AG20443 (cell line): ENCODE measurements around the gene VGLL4.

Experiments used
- DNase-seq: peaks from one replicate; pipeline ENCODE4 v3.0.0; 2012; ENCODE audit warnings: low spot score, mixed read lengths

The VGLL4 gene

GRCh38 chr3:11565492-11565891 lies 78.2 kb downstream of the VGLL4 start:
- DNase-seq = no peak

- no peak for DNase-seq
Measured at GRCh38 chr3:11565072-11565471, 78.6 kb downstream of the VGLL4 start.

GRCh38 chr3:11564577-11565001 lies 79.1 kb downstream of the VGLL4 start:
- no peak for DNase-seq

DNA sequence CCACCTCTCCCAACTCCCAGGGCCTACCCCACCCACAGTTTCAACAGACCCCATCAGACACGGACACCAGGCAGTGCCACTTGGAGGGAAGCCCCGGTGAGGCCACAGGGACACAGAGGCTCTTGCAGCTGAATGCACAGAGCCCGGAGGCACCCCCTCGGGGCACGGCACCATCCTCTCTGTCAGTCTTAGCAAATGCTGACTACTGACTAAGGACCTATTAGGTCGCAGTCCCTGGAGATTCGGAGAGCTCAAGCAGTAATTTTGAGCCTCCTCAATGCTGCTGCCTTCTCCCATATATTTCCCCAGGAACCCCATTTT lies 79.9 kb downstream of the VGLL4 start:
- no peak for DNase-seq

DNA sequence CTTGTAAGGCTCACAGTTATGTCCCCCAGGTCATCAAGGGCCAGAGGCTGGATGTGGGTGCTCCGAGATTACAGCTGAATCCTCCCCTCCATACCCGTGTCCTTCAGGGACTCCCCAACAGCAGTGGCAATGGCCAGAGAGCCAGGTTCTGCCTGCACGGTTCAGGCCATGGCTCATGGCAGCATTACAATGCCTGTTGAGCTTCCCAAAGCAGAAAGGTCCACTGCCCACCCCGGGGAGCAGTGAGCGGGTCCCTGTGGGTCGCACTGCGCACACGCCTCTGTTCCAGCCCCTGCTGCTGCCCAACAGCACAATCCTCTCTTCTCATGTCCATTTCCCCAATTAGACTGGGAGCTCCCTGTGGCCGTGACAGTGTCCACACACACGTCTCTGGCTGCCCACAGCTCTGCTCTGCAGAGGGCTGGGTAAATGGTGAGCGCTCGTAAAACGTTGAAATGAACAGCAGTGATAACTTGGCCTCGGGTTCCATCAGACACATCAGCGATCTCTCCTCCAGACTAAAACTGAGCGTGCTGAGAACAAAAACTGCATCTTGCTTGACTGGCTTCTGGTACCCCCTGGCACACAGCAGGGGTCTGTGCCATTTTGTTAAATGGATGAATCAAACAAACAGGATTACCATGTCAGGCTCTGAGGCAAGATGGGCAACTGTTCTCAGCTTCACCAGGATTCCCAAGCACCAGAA lies 80.4 kb downstream of the VGLL4 start:
- no peak for DNase-seq

GRCh38 chr3:11562277-11562881 lies 81.3 kb downstream of the VGLL4 start:
- DNase-seq = no peak

GRCh38 chr3:11560746-11561145 lies 83.0 kb downstream of the VGLL4 start:
- no peak for DNase-seq

- no peak for DNase-seq
Measured at GRCh38 chr3:11559816-11560633, 83.7 kb downstream of the VGLL4 start.

DNA sequence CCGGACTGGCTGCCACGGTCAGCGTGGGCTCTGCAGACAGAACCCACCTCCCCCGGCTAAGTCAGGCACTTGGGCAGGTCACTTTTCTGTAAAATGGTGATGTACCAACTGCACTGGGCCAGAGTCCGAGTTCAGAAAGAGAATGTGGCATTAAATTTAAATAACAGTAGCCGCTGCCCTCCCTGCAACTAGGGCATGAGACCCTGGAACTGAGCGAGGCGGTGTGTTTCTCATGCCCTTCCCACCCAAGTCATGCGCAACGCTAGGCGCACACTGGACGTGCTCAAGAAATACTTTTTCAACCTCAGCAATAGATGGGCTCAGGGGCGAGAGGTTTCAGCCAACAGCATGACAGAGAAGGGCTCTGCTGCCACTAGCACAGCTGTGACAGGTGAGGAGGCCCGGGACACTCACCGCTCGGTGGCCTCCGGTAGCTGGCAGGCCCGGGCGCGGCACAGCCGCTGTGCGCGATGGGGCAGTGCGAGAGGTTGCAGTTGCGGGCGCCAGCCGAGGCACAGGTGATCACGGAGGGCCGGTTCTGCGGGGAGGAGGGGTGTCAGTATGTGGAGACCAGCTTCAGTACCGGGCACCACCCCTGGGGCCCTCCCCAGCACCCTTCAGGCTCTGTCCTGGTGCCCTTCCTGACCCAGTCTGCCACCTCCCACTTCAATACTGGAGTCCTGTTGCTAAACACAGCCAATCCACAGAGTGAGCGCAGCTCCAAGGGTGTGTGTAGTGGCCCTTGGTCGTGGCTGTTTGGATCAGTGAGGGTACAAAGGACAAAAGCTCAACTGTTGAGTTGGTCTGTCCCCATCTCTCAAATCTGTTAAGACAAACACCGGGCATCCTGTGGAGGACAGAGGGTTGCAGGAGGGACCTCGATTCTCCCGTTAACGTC lies 84.5 kb downstream of the VGLL4 start:
- DNase-seq = no peak

- DNase-seq = no peak
Measured at GRCh38 chr3:11558411-11558903, 85.3 kb downstream of the VGLL4 start.

DNA sequence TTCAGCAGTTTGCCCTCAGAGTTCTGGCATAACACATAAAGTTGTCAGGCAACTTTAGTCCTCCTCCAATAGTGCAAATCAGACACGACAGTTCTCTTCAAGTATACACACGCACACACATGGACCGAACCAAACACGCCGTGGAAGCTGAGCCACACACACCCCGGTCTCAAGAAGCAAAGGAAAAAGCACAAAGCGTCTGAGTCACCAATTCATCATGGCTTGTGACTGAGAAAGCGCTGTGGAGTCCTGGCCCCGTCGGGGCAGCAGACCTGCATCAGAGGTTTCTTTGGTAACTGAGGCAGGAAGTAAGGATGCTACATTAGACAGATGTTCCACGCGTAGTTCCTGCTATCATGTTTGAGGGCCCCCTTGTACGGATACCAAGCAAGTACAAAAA lies 85.7 kb downstream of the VGLL4 start:
- peak; percentile 81 for DNase-seq

DNA sequence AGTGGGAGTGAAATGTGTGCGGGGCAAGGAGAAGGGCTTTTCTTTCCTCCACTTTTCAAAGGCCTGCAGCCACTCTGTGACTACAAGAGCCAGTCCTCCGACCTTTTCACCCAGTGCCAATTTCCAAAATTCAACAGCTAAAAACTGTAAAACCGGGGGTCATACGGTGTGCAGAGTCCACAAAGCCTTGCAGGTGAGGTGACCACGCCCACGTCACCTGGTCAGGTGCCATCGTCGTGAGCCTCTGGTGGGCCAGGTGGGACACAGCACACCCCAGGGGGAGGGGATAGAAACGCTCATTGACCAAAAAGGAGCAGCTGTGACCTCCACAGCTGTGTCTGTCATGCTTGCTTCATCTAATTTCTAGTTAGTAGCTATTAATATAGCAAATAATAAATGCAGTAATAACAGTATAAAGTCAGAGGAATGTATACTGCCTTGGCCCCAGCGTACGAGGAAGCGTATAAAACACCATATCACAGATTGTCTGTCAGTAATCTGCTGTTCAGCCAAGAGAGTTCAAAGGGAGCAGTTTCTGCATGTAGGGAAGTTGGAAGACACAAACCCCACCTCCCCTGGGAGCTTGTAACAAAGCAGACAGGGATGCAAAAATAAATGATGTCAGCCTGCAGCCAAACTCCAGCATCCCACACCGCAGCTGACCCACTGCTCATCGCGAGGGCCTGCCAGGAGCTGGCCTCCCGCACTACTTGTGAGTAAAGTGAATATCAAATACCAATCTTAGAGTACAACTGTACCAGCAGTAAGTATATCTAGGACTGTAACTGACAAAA lies 86.7 kb downstream of the VGLL4 start:
- DNase-seq = peak; percentile 81

- DNase-seq = no peak
Measured at GRCh38 chr3:11555881-11556633, 87.7 kb downstream of the VGLL4 start.

- no peak for DNase-seq
Measured at GRCh38 chr3:11555211-11555782, 88.4 kb downstream of the VGLL4 start.

DNA sequence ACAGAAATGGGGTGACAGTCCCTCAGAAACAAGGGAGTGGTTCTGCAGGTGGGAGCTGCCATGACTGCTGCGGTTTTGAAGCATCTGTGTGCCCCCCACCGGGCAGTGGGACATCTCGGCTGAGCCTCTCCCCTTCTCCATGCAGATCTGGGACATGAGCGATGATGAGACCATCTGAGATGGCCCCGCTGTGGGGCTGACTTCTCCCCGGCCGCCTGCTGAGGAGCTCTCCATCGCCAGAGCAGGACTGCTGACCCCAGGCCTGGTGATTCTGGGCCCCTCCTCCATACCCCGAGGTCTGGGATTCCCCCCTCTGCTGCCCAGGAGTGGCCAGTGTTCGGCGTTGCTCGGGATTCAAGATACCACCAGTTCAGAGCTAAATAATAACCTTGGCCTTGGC lies 89.0 kb downstream of the VGLL4 start:
- no peak for DNase-seq

DNA sequence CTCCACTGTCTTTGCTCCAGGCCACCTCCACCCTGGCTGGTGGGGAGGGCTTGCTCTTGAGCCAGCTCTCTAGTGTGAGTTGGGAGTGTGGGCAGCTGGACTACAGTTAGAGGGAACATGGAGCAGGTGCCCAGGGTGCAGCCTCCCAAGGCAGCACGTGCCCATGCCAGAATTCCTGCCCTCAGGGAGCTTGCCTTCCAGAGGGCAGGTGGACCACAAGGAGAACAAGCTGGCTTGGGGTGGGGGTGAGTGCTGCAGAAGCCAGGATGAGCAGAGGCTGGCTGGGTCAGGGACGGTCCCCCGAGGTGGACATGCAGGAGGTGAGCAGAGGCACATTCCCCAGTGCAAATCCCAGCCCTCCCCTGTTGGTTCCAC lies 89.5 kb downstream of the VGLL4 start:
- DNase-seq = no peak

GRCh38 chr3:11553436-11554235 lies 90.1 kb downstream of the VGLL4 start:
- DNase-seq = no peak

DNA sequence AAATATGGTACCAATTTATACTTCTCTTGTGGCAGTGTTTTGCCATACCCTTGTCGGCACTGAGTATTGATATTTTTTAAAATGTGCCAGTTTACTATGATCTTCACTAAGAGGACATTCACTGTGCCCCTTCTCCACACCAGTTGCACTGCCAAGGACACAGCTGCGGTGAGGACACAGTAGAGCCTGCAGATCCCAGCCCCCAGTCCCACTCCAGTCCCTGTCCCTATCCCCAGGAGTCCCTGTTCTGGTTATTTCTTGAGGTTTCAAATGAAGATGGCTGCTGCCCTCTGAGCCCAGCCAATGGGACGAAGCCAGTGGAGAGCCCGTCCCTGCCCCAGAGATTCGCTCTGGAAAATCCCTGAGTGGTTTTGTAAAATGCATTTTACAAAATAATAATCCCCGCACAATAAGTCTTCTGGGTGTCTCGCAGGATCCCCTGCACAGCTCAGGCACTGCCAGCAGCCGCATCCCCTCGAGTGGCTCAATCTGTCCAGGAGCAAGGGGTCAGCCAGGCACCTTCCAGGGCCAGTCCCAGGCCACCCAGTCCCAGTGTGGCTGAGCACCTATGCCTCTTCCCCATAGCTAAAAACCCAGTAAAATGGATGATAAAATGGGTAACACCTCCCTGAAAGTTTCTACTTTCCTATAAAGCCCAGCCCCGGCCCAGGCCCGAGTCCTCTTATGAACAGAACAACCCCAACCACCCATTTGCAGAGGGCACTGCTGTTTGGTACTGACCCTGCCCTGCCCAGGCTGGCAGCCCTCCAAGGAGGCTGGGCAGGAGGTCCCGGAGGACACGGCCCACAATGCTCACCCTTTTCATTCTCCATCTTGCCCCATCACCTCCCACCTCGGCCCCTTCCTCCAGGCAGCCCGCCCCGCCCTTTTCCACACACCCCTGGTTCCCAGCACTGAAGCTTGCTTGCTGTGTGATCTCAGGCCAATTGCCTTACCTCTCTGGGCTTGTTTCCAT lies 91.1 kb downstream of the VGLL4 start:
- DNase-seq = no peak
